Endothelial cell of umbilical vein (primary cell): ENCODE data around the gene PCNA. TPM values are rescaled to one million over a fixed set of nuclear protein-coding genes. Genes with fewer than 3 reads are reported as not detected.

Experiments
- BruUV-seq: library from RNA; stranded (reverse); fragments of 400-500 nt; replicated peaks from 2 replicates; lab custom pipeline; 2021; lab: Mats Ljungman, UMichigan
- CTCF ChIA-PET: fragments of 300-600, 350-600 bp; sonication (Branson Sonifier 250); formaldehyde crosslinking; loops from one replicate; lab custom pipeline; 2021; ENCODE audit warnings: antibody characterized with exemption, inconsistent platforms; lab: Charles Lee
- POLR2A ChIA-PET: fragments of 300-600, 350-600 bp; sonication (Branson Sonifier 250); formaldehyde crosslinking; loops from one replicate; lab custom pipeline; 2021; ENCODE audit warnings: antibody characterized with exemption, inconsistent platforms; lab: Charles Lee
- DNase-seq: peaks from one replicate; pipeline ENCODE4 v3.0.0-alpha.2; 2011; ENCODE audit warnings: low read depth, low spot score
- FAIRE-seq: peaks from 2 replicates; lab custom pipeline; 2011; peaks lifted over from hg19 to GRCh38; lab: Jason Lieb, UNC
- H2AFZ ChIP-seq: 2 replicates; pipeline ENCODE4 v1.6.0; 2012; ENCODE audit warnings: low read depth, low read length, control low read depth, inconsistent platforms
- H3K27ac ChIP-seq: 2 replicates; pipeline ENCODE4 v1.5.1; 2011; ENCODE audit warnings: low read depth, mild to moderate bottlenecking, control low read depth, low read length, moderate library complexity; ENCODE audit not compliant: insufficient read depth
- H3K27me3 ChIP-seq, 2 experiments: 2 replicates each; pipeline versions ENCODE4 v1.6.0 to v1.6.1; 2011; ENCODE audit warnings: low read length in 2 of 2, mixed read lengths in 1 of 2; ENCODE audit not compliant: control insufficient read depth in 2 of 2, insufficient read depth in 2 of 2
- H3K36me3 ChIP-seq, 2 experiments: 2 replicates in 1 of 2; 3 replicates in 1 of 2; pipeline ENCODE4 v1.5.1; 2011; ENCODE audit warnings: low read length in 2 of 2, mild to moderate bottlenecking in 1 of 2, moderate library complexity in 1 of 2; ENCODE audit not compliant: control insufficient read depth in 2 of 2, insufficient read depth in 2 of 2; ENCODE audit errors: extremely low read depth in 1 of 2
- H3K4me1 ChIP-seq: 3 replicates; pipeline ENCODE4 v1.5.1; 2011; ENCODE audit warnings: mild to moderate bottlenecking, low read length; ENCODE audit not compliant: control insufficient read depth, insufficient read depth; ENCODE audit errors: extremely low read depth
- H3K4me2 ChIP-seq: 2 replicates; pipeline ENCODE4 v1.6.1; 2011; ENCODE audit warnings: low read length, control low read depth, mixed read lengths; ENCODE audit not compliant: insufficient read depth
- H3K4me3 ChIP-seq, 3 experiments: fragments of 200-600 bp in 1 of 3; sonication (generic), shearing (Covaris generic) in 1 of 3; replicated peaks in 1 of 3; 2 replicates each; pipeline ENCODE4 v1.5.1; 2011 to 2016; ENCODE audit warnings: control low read depth in 3 of 3, low read length in 3 of 3, mild to moderate bottlenecking in 2 of 3, inconsistent platforms in 1 of 3, low read depth in 1 of 3, moderate library complexity in 1 of 3; ENCODE audit not compliant: insufficient read depth in 1 of 3
- H3K79me2 ChIP-seq: 2 replicates; pipeline ENCODE4 v1.6.0; 2012; ENCODE audit warnings: low read length, inconsistent platforms; ENCODE audit not compliant: control insufficient read depth, insufficient read depth
- H3K9ac ChIP-seq: replicated peaks from 2 replicates; pipeline ENCODE3; 2011; ENCODE audit warnings: low read length, control low read depth; ENCODE audit not compliant: insufficient read depth; ENCODE audit errors: extremely low read depth
- H3K9me1 ChIP-seq: replicated peaks from 3 replicates; pipeline ENCODE4 v1.6.0; 2011; ENCODE audit warnings: mild to moderate bottlenecking, low read length; ENCODE audit not compliant: control insufficient read depth, insufficient read depth; ENCODE audit errors: extremely low read depth
- H3K9me3 ChIP-seq: replicated peaks from 2 replicates; pipeline ENCODE4 v1.5.1; 2012; ENCODE audit warnings: low read length, inconsistent platforms; ENCODE audit not compliant: control insufficient read depth, insufficient read depth
- H4K20me1 ChIP-seq: replicated peaks from 2 replicates; pipeline ENCODE3; 2011; ENCODE audit warnings: mild to moderate bottlenecking, low read length; ENCODE audit not compliant: control insufficient read depth, insufficient read depth; ENCODE audit errors: extremely low read depth
- EZH2 ChIP-seq: IDR thresholded peaks from 2 replicates; pipeline ENCODE4 v1.6.1; 2012; ENCODE audit warnings: borderline replicate concordance, low read depth, mild to moderate bottlenecking, moderate library complexity, low read length, inconsistent platforms; ENCODE audit not compliant: severe bottlenecking
- FOS ChIP-seq: IDR thresholded peaks from 2 replicates; pipeline ENCODE4 v1.6.1; 2011; ENCODE audit warnings: mild to moderate bottlenecking, low read length, moderate library complexity, borderline replicate concordance; ENCODE audit not compliant: insufficient read depth
- GATA2 ChIP-seq: IDR thresholded peaks from 2 replicates; pipeline ENCODE4 v1.7.0; 2011; ENCODE audit warnings: low read depth, mild to moderate bottlenecking, moderate library complexity, mixed read lengths, low read length; ENCODE audit not compliant: insufficient read length, insufficient read depth
- JUN ChIP-seq: IDR thresholded peaks from 2 replicates; pipeline ENCODE4 v1.6.1; 2011; ENCODE audit warnings: borderline replicate concordance, low read depth; ENCODE audit not compliant: insufficient read length, insufficient read depth
- MYC ChIP-seq: IDR thresholded peaks from one replicate; pipeline ENCODE4 v1.6.1; 2011; ENCODE audit warnings: mild to moderate bottlenecking, low read depth, low read length
- POLR2A ChIP-seq: IDR thresholded peaks from 2 replicates; pipeline ENCODE4 v1.6.1; 2012; ENCODE audit warnings: low read depth, mild to moderate bottlenecking, control low read depth, low read length
- POLR2AphosphoS5 ChIP-seq: IDR thresholded peaks from 2 replicates; pipeline ENCODE4 v1.6.1; 2012; ENCODE audit warnings: low read depth, mild to moderate bottlenecking, control low read depth, low read length, moderate library complexity; ENCODE audit not compliant: insufficient read depth
- dilution Hi-C: fragments of 300-500 bp; cut with MboI; formaldehyde crosslinking; loops from one replicate; pipeline ENCODE4 v1.15.0; 2019; ENCODE audit warnings: low sequenced_read_pairs; ENCODE audit not compliant: extremely low pct_ligation_motif_present
- intact Hi-C: fragments of 100-400 bp; cut with micrococcal nuclease; formaldehyde crosslinking; loops from one replicate; pipeline ENCODE4 v1.10.0; 2022
- polyA plus RNA-seq, 4 experiments: library from polyadenylated mRNA; depleted of rRNA in 3 of 4; stranded (reverse) in 3 of 4; unstranded in 1 of 4; fragments of >200 nt; gene quantifications; 2 replicates each; pipeline versions ENCODE4 v1.2.1 to v1.2.3, GENCODE V29; 2011 to 2012; ENCODE audit warnings: missing spikeins in 1 of 4
- total RNA-seq: library from RNA; stranded (reverse); gene quantifications from 2 replicates; pipeline ENCODE4 v1.2.3, GENCODE V29; 2021
- TF ChIP-seq, protein P1 (sequence below), 2 donors: IDR thresholded peaks; 1 replicate in 1 of 2; 2 replicates in 1 of 2; pipeline ENCODE4 v1.5.1; 2011; ENCODE audit warnings: low read length in 2 of 2, mild to moderate bottlenecking in 2 of 2, moderate library complexity in 2 of 2, control low read depth in 1 of 2, inconsistent platforms in 1 of 2, low read depth in 1 of 2; ENCODE audit not compliant: insufficient read depth in 1 of 2; ENCODE audit errors: extremely low read depth in 1 of 2
- TF ChIP-seq, protein P2 (sequence below): IDR thresholded peaks from 2 replicates; pipeline ENCODE4 v1.6.1; 2011; ENCODE audit not compliant: insufficient read depth, insufficient read length

PCNA gene
- total and polyA plus RNA-seq, 2 donors (not counting 3 experiments of a cell fraction or from before 2014, with no cell fraction given): 175 to 295 TPM

GRCh38 chr20:5095454-5095853 is 24.3 kb downstream of the PCNA start:
- H2AFZ ChIP-seq: no peak overlapping the region
- H3K9me1 ChIP-seq: no peaks in the 10 kb centered on the region
- no peaks in the 10 kb centered on the region for H3K79me2 ChIP-seq
- no TSS peak for BruUV-seq
- TF ChIP-seq MYC: no peak
- H3K27ac ChIP-seq: no peak overlapping the region
- ChIA-PET CTCF (interaction anchor here (2.1 kb wide), 1 partner anchor 39 kb away, joined by 5 read pairs; no protein-coding TSS in a partner anchor), POLR2A (no interaction called here)
- H3K4me2 ChIP-seq: no peak overlapping the region
- FAIRE-seq (no peak), DNase-seq (no peak)
- no peaks in the 10 kb centered on the region for H3K27me3 ChIP-seq
- H3K36me3 ChIP-seq: peaks cover 6% of the 10 kb centered on the region in 2 experiments
- H4K20me1 ChIP-seq: no peaks in the 10 kb centered on the region
- intact Hi-C loops (no loop called here), dilution Hi-C loops (no loop called here)
- H3K9me3 ChIP-seq: no peaks in the 10 kb centered on the region
- no peak overlapping the region for H3K9ac ChIP-seq
- no peak overlapping the region for H3K4me3 ChIP-seq
- H3K4me1 ChIP-seq: peaks cover 4% of the 10 kb centered on the region

DNA sequence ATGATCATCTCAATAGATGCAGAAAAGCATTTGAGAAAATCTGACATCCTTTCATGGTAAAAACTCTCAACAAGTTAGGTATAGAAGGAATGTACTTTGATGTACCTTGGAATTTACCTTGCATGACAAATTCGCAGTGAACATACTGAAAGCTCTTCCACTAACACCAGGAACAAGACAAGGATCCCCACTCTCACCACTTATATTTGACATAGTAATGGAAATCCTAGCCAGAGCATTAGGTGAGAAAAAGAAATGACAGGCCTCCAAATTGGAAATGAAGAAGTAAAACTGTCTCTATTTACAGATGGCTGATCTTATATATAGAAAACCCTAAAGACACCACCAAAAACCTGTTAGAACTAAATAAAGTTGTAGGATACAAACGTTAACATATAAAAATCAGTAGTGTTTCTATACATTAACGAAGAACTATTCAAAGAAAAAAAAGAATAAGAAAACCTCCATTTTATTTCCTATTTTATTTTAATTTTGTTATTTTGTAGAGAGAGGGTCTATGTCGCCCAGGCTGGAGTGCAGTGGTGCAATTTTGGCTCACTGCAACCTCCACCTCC is 26.9 kb downstream of the PCNA start:
- H3K9ac ChIP-seq: no peak overlapping the region
- no peak for FAIRE-seq
- no peak for DNase-seq
- dilution Hi-C loops: no loop called here
- H3K27me3 ChIP-seq: no peaks in the 10 kb centered on the region
- intact Hi-C loops: no loop called here
- TF ChIP-seq JUN: no peak
- TF ChIP-seq, protein P1, sequence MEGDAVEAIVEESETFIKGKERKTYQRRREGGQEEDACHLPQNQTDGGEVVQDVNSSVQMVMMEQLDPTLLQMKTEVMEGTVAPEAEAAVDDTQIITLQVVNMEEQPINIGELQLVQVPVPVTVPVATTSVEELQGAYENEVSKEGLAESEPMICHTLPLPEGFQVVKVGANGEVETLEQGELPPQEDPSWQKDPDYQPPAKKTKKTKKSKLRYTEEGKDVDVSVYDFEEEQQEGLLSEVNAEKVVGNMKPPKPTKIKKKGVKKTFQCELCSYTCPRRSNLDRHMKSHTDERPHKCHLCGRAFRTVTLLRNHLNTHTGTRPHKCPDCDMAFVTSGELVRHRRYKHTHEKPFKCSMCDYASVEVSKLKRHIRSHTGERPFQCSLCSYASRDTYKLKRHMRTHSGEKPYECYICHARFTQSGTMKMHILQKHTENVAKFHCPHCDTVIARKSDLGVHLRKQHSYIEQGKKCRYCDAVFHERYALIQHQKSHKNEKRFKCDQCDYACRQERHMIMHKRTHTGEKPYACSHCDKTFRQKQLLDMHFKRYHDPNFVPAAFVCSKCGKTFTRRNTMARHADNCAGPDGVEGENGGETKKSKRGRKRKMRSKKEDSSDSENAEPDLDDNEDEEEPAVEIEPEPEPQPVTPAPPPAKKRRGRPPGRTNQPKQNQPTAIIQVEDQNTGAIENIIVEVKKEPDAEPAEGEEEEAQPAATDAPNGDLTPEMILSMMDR (IDR thresholded peaks at IDR 0.05; ENCODE audit: extremely low read depth in 1 of 2, insufficient read depth in 1 of 2, low read depth in 1 of 2, low read length in 2 of 2): no peak
- no peak for TF ChIP-seq POLR2AphosphoS5
- TF ChIP-seq POLR2A: no peak
- no peak for TF ChIP-seq GATA2
- no peak for TF ChIP-seq FOS
- TF ChIP-seq MYC: no peak
- TF ChIP-seq, protein P2, sequence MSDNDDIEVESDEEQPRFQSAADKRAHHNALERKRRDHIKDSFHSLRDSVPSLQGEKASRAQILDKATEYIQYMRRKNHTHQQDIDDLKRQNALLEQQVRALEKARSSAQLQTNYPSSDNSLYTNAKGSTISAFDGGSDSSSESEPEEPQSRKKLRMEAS: no peak
- TF ChIP-seq EZH2: no peak
- H3K4me1 ChIP-seq: peaks cover 13% of the 10 kb centered on the region
- no peaks in the 10 kb centered on the region for H3K9me1 ChIP-seq
- H3K9me3 ChIP-seq: no peaks in the 10 kb centered on the region
- no peak overlapping the region for H3K4me3 ChIP-seq
- H4K20me1 ChIP-seq: no peaks in the 10 kb centered on the region
- no peak overlapping the region for H3K4me2 ChIP-seq
- H3K27ac ChIP-seq: no peak overlapping the region
- CTCF ChIA-PET: no interaction called here
- POLR2A ChIA-PET: no interaction called here
- H3K36me3 ChIP-seq: peaks cover 0 to 3% of the 10 kb centered on the region in 2 experiments
- BruUV-seq: no TSS peak
- H2AFZ ChIP-seq: no peak overlapping the region
- no peaks in the 10 kb centered on the region for H3K79me2 ChIP-seq
